Muscle of leg (tissue), 11 donors: ENCODE data around the gene OAS1. TPM values are rescaled to one million over a fixed set of nuclear protein-coding genes. Genes with fewer than 3 reads are reported as not detected.
"Not testable (repeated sequence)": the region's sequence is repeated elsewhere in the genome, so short reads cannot be mapped to it uniquely, and the experiment has no call there.

ENCODE experiments used
- DNase-seq: peaks from one replicate; pipeline ENCODE4 v3.0.0; 2013
- H3K27ac ChIP-seq: one replicate; pipeline ENCODE4 v1.5.1; 2013; ENCODE audit warnings: mild to moderate bottlenecking, low read length, control low read depth
- H3K27me3 ChIP-seq: one replicate; pipeline ENCODE4 v1.6.1; 2013; ENCODE audit warnings: low read length; ENCODE audit not compliant: control insufficient read depth, insufficient read depth
- H3K36me3 ChIP-seq: one replicate; pipeline ENCODE4 v1.6.1; 2013; ENCODE audit warnings: low read length; ENCODE audit not compliant: control insufficient read depth, insufficient read depth
- H3K4me1 ChIP-seq: one replicate; pipeline ENCODE4 v1.6.1; 2013; ENCODE audit warnings: low read length; ENCODE audit not compliant: control insufficient read depth, insufficient read depth
- H3K4me3 ChIP-seq: one replicate; pipeline ENCODE4 v1.5.1; 2013; ENCODE audit warnings: low read length, control low read depth
- H3K9me3 ChIP-seq: replicated peaks from 2 replicates; pipeline ENCODE4 v1.6.1; 2013; ENCODE audit warnings: low read depth, low read length; ENCODE audit not compliant: control insufficient read depth
- WGBS: methylation state at CpG from one replicate; pipeline ENCODE4 v1.1.5; 2013; ENCODE audit warnings: missing lambda C conversion rate; ENCODE audit not compliant: insufficient coverage; 5-methylcytosine and 5-hydroxymethylcytosine counted together
- polyA plus RNA-seq, 8 donors: library from polyadenylated mRNA; unstranded; fragments of 120-200 nt; gene quantifications; one replicate each; pipeline versions ENCODE4 v1.2.1 to v1.2.3, GENCODE V29; 2013; ENCODE audit warnings: inconsistent platforms in 1 of 8, low replicate concordance in 1 of 8; ENCODE audit not compliant: insufficient read length in 8 of 8, insufficient read depth in 1 of 8
- total RNA-seq: library from RNA; stranded (reverse); fragments of 120-200 nt; gene quantifications from one replicate; pipeline ENCODE4 v1.2.4, GENCODE V29; 2013

The OAS1 gene
- total and polyA plus RNA-seq, 9 donors = 1.9 to 3.9 (median 3.2) TPM

DNA sequence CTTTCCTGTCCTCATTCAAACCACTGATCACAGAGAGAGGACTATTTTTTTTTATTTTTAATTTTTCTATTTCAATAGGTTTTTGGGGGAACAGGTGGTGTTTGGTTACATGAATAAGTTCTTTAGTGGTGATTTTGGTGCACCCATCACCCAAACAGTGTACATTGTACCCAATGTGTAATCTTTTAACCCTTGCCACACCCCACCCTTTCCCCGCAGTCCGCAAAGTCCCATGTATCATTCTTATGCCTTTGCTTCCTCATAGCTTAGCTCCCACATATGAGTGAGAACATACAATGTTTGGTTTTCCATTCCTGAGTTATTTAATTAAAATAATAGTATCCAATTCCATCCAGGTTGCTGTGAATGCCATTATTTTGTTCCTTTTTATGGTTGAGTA lies 7.1 kb downstream of the OAS1 start:
- WGBS = no CpG with 5 or more reads among the region's 2 CpGs
- Histone ChIP-seq H3K36me3 (peaks cover 42% of the 10 kb centered on the region), H3K9me3 (peaks cover 17% of the 10 kb centered on the region)
- H3K4me1 ChIP-seq, H3K27me3 ChIP-seq, H3K27ac ChIP-seq, H3K4me3 ChIP-seq, DNase-seq: not testable (repeated sequence)

GRCh38 chr12:112916270-112916669 lies 9.5 kb downstream of the OAS1 start:
- WGBS = no CpG with 5 or more reads among the region's 5 CpGs
- Histone ChIP-seq H3K4me3 (no peak overlapping the region), H3K36me3 (peaks cover 44% of the 10 kb centered on the region), H3K4me1 (peaks cover 5% of the 10 kb centered on the region), H3K9me3 (peaks cover 17% of the 10 kb centered on the region), H3K27ac (no peak overlapping the region), H3K27me3 (no peaks in the 10 kb centered on the region)
- peak; percentile 66 for DNase-seq

DNA sequence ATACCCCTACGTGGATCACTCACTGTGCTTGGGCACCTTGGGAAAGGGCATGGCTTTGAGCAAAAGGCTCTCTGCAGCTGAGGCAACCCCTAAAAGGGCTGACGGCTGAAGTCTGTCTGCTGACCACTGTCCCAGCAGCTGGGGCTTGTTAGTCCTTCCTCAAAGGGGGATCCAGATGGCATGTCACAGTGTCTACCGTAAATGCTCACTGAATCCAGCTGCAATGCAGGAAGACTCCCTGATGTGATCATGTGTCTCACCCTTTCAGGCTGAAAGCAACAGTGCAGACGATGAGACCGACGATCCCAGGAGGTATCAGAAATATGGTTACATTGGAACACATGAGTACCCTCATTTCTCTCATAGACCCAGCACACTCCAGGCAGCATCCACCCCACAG lies 12.4 kb downstream of the OAS1 start:
- peaks cover 38% of the 10 kb centered on the region for H3K36me3 ChIP-seq
- no peaks in the 10 kb centered on the region for H3K9me3 ChIP-seq
- no peaks in the 10 kb centered on the region for H3K27me3 ChIP-seq
- DNase-seq = no peak
- 64% methylated on average over 6 of the region's 6 CpGs for WGBS
- peaks cover 5% of the 10 kb centered on the region for H3K4me1 ChIP-seq
- H3K27ac ChIP-seq = no peak overlapping the region
- H3K4me3 ChIP-seq = no peak overlapping the region

- Histone ChIP-seq H3K27ac (peak overlapping the region; percentile 29), H3K4me1 (peaks cover 2% of the 10 kb centered on the region), H3K36me3 (peaks cover 3% of the 10 kb centered on the region), H3K9me3 (no peaks in the 10 kb centered on the region), H3K27me3 (no peaks in the 10 kb centered on the region), H3K4me3 (no peak overlapping the region)
- peak; percentile 16 for DNase-seq
- 14% methylated on average over 3 of the region's 7 CpGs for whole genome bisulfite sequencing
These were observed 18.2 kb downstream of the OAS1 start for GRCh38 chr12:112924986-112925385.

DNA sequence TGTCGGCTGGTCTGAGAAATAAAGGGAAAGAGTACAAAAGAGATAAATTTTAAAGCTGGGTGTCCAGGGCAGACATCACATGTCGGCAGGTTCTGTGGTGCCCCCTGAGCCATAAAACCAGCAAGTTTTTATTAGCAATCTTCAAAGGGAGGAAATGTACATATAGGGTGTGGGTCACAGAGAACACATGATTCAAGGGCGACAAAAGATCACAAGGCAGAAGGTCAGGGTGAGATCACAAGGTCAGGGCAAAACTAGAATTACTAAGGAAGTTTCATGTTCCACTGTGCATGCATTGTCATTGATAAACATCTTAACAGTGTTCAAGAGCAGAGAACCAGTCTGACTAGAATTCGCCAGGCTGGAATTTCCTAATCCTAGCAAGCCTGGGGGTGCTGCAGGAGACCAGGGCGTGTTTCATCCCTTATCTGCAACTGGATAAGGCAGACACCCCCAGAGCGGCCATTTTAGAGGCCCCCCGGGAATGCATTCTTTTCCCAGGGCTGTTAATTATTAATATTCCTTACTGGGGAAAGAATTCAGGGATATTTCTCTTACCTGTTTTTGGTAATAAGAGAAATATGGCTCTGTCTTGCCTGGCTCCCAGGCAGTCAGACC lies 19.8 kb downstream of the OAS1 start:
- not testable (repeated sequence) for H3K27ac ChIP-seq, H3K4me1 ChIP-seq, DNase-seq, H3K36me3 ChIP-seq, H3K9me3 ChIP-seq, H3K4me3 ChIP-seq, H3K27me3 ChIP-seq
- 35% methylated on average over 4 of the region's 7 CpGs for WGBS

- H3K27me3 ChIP-seq = no peaks in the 10 kb centered on the region
- no peak for DNase-seq
- peaks cover 2% of the 10 kb centered on the region for H3K4me1 ChIP-seq
- no peaks in the 10 kb centered on the region for H3K9me3 ChIP-seq
- no peaks in the 10 kb centered on the region for H3K36me3 ChIP-seq
- no peak overlapping the region for H3K4me3 ChIP-seq
- no CpG with 5 or more reads among the region's 3 CpGs for WGBS
- H3K27ac ChIP-seq = no peak overlapping the region
These were observed 20.7 kb downstream of the OAS1 start for GRCh38 chr12:112927475-112927874.

GRCh38 chr12:112927925-112928324 lies 21.2 kb downstream of the OAS1 start:
- Histone ChIP-seq H3K4me3 (no peak overlapping the region), H3K9me3 (no peaks in the 10 kb centered on the region), H3K4me1 (peaks cover 2% of the 10 kb centered on the region), H3K27me3 (no peaks in the 10 kb centered on the region), H3K27ac (no peak overlapping the region), H3K36me3 (no peaks in the 10 kb centered on the region)
- no CpG with 5 or more reads among the region's 2 CpGs for WGBS
- DNase-seq = no peak

DNA sequence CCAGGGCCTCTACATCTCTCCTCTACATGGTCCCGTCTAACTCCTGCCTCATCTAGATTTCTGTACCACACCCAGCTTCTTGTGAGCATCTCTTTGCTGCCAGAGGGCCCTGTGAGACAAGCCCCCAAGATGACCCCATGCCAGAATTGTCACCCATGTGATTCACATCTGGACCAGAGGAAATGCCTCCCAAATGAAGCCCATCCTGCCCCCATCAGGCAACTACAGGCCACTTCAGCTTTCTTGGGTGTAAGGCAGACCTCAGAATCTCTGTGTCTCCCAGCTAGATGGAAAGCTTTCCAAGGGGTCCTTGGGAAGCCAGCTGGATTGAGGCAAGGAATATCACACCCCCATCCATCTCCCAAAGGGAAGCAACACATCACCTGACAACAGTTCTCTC lies 22.2 kb downstream of the OAS1 start:
- Histone ChIP-seq H3K27me3 (no peaks in the 10 kb centered on the region), H3K4me3 (no peak overlapping the region), H3K4me1 (peaks cover 2% of the 10 kb centered on the region), H3K27ac (no peak overlapping the region), H3K9me3 (no peaks in the 10 kb centered on the region), H3K36me3 (no peaks in the 10 kb centered on the region)
- 75% methylated on average over 1 of the region's 1 CpG for WGBS
- no peak for DNase-seq

GRCh38 chr12:112929715-112930114 lies 23.0 kb downstream of the OAS1 start:
- peaks cover 2% of the 10 kb centered on the region for H3K4me1 ChIP-seq
- WGBS = no CpG with 5 or more reads among the region's 3 CpGs
- H3K27me3 ChIP-seq = no peaks in the 10 kb centered on the region
- no peak overlapping the region for H3K4me3 ChIP-seq
- no peak overlapping the region for H3K27ac ChIP-seq
- no peaks in the 10 kb centered on the region for H3K36me3 ChIP-seq
- H3K9me3 ChIP-seq = no peaks in the 10 kb centered on the region
- DNase-seq = no peak

- H3K27ac ChIP-seq = no peak overlapping the region
These were observed 23.6 kb downstream of the OAS1 start for GRCh38 chr12:112930350-112930749.

More at GRCh38 chr12:112930350-112930749, 23.6 kb downstream of the OAS1 start:
- H3K4me1 ChIP-seq = no peaks in the 10 kb centered on the region
- no peak for DNase-seq
- no peaks in the 10 kb centered on the region for H3K9me3 ChIP-seq
- 83% methylated on average over 2 of the region's 2 CpGs for WGBS
- H3K27me3 ChIP-seq = no peaks in the 10 kb centered on the region
- no peak overlapping the region for H3K4me3 ChIP-seq
- H3K36me3 ChIP-seq = no peaks in the 10 kb centered on the region
